Activated T-cell treated with anti-CD3 and anti-CD28 coated beads for 48 hours (primary cell): ENCODE measurements around the gene PHC1.
"Not testable (repeated sequence)": the region's sequence is repeated elsewhere in the genome, so short reads cannot be mapped to it uniquely, and the experiment has no call there.

Experiments used
- DNase-seq: peaks from one replicate; pipeline ENCODE4 v3.0.0-alpha.2; 2020; ENCODE audit warnings: low read depth

PHC1 gene

DNA sequence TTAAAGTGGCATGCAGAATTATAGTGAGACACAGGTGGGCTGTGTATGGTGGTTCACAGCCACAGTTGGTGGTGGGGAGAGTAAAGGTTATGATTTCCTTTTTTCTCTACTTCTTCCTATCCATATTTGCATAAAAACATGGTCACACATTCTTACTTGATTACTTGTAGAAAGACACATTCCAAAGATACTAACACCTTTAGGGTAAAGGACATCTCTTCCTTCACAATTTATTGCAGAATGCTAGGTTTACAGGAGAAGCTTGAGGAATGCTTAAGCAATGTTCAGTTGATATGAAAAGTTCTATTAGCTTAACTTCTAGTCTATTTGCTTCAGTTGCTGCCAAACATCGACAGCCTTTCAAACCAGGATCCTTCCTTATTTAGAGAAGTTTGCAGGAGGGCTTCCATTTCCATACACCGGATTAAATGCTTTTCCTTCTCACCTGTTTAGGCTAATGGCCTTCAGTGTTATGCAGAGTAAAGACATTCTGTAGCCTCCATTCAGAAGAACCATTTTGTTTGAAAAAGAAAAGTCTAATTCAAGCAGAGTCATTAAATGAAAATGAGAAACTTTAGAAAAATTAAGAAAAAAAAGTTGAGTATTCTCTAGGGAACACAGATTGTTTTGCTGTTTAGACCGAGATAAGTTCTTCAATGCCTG is 2.6 kb upstream of the PHC1 start:
- DNase-seq = no peak

DNA sequence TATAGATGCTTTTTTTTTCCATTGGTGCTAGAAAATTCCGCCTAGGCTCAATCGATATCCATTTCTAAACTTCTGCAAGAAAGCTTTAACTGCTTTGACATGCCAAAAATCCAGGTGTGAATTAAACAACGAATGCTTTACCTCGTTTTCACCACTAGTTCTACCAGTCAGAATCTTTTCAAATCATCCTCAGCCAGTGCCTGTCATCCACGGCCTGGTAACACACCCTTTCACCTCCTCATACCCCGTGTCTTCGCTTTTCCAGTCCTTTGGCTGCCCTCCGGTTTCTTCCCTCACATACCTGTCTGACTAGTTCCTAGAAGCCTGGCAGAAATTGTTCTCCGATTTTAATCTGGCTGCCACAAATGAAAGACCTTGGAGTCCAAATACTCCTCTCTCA is 1.4 kb upstream of the PHC1 start:
- DNase-seq = no peak

DNA sequence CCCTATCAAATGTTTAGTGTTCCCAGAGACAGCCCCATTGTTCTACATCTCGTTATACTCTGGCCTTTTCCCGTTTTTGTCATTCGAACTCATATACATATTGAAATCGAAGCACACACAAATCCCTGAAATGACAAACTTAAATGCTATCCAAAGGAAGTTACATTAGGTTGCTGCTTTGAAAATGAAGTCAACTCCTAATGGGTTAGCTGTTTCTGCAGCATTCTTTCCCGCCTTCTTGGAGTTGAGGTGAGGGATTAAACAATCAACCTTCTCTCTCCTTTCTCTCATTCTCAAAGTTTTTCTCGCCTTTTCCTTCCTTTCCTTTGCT is 642 bp upstream of the PHC1 start:
- no peak for DNase-seq

DNA sequence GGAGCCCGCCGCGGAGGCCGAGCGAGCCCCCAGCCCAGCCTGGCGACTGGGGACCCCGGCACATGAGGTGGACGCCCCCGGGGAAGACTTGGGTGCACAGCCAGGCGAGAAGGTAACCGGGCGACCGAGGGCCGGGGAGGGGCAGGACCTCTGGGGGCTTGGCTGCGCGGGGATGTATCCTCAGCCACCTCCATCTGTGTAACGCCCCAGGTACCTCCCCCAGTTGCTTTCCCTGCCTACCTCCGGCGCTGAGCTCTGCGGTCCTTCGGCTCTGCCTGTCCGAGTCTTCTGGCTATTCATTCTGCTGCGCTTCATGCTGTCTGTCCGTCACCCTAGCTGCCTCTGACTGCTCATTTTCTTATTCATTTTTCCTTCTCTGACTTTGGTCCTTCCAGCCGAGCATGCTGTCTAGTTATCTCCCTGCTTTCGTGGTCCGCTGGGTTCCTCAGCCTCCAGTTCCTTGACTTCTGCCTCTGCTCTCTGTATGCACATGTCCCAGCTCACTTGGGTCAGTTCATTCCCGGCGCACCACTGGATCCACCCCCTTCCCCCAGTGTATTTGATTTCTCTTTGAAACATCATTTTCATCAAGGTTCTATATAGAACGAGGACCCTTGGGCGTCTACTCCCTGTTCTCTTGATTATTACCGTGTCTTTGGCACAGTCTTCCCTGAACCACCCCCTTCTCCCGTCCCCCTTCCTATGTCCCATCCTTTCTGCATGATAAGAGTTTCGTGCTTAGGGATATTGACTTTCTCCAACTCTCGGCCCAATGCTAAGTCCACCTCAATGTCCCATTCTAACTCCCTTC is 612 bp downstream of the PHC1 start:
- peak; percentile 42 for DNase-seq

DNA sequence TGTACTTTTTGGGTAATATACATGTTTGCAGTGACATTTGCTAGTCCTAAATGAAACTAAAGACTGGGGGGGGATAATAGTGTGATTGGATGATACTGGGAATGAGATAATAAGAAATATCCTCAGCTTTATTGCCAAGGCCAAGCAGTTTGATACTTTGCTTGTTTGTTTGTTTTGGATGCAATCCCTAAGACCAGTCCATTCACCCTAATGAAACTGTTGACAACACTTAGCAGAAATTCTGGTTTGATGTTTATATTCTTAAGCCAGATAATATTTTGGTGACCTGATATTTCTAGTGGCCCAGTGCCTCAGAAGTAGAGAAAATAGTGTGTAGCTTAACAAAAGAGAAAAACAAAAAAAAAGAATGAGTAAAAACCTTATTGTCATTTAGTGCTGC is 1.8 kb downstream of the PHC1 start:
- DNase-seq = no peak

DNA sequence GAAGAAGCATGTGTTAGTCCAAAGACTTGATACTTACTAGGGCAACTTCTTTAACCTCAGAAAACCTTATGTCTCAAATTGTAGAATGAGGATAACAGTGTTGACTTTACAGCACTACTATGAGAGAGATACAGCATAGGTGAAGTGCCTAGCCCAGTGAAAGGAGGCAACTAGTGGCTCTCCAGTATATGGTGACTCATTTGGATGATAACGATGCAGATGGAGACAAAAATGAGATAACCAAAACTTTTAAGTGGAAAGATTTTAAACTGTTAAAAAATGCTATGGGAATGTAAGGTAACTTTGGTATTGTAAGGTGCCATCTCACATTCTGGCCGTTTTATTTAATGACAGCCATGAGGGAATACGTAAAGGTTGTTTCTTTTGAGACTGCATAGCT is 2.7 kb downstream of the PHC1 start:
- no peak for DNase-seq

DNA sequence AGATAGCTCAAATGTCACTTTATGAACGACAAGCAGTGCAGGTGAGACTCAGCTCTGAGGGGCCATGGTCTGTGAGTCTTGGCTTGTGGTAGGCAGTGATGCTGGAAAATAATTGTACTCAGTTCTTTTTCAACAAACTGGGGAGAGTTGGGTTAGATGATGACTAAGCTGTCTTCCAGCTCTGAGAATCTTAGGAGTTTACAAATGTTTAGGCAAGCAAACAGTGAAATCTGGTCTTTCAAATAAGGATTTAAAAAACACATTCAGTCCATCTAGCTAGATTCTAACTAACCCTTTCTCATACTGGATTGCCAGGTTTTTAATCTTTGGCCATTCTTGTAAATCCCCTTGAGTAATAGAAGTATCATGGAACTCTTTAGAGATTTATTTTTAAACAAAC is 3.4 kb downstream of the PHC1 start:
- DNase-seq = no peak

DNA sequence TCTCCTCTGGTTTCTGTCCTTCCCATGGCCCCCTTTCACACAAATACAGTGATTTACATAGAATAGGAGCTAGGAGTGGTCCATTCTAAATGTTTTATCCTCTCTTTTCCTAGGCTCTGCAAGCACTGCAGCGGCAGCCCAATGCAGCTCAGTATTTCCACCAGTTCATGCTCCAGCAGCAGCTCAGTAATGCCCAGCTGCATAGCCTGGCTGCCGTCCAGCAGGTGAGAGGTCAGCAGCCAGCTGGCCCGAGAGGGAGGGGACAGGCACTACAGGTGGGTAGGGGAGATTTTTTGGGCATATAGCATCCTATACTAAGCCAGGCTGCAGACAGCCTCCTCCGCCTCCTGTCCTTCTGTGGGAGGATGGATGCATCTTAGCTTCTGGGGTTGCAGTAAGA is 5.3 kb downstream of the PHC1 start:
- not testable (repeated sequence) for DNase-seq

DNA sequence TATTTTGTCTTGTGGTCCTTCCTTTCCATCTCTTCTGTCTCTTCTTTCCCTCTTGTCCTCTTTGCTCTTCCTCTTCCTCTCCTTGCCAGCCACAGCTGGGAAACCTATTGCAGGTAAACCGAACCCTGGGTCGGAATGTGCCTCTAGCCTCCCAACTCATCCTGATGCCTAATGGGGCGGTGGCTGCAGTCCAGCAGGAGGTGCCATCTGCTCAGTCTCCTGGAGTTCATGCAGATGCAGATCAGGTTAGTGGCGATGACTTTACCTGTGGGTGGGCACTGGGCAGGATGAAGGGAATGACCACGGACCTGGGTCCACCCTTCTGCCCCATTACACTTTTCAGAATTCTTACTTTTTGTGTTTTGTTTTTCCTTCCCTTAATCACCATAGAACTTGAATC is 8.2 kb downstream of the PHC1 start:
- no peak for DNase-seq

DNA sequence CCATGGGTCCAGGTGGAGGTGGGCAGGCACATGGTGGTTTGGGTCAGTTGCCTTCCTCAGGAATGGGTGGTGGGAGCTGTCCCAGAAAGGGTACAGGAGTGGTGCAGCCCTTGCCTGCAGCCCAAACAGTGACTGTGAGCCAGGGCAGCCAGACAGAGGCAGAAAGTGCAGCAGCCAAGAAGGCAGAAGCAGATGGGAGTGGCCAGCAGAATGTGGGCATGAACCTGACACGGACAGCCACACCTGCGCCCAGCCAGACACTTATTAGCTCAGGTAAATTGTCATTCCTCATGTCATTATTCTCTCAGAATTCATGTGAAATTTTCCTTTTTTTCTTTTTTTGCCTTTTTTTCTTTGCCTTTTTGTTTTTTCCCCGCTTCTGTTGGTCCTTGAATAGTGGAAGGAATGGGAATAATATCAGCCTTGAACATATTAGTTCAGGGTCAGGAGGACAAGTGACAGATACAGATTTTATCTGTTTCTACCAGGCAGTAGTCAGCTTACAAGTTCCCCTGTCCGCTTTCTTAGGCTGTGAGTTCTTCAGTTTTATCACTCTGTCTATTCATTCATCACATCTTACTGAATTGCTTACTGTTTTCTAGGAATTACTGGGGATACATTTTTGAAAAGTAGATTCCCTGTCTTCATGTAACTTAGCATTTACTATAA is 16.5 kb downstream of the PHC1 start:
- not testable (repeated sequence) for DNase-seq

DNA sequence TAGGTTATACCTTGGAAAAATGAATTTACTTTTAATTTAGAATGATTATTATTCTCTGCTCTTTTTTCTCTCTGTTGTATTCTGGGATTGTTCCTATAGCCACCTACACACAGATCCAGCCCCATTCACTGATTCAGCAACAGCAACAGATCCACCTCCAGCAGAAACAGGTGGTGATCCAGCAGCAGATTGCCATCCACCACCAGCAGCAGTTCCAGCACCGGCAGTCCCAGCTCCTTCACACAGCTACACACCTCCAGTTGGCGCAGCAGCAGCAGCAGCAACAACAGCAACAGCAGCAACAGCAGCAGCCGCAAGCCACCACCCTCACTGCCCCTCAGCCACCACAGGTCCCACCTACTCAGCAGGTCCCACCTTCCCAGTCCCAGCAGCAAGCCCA is 18.2 kb downstream of the PHC1 start:
- not testable (repeated sequence) for DNase-seq

DNA sequence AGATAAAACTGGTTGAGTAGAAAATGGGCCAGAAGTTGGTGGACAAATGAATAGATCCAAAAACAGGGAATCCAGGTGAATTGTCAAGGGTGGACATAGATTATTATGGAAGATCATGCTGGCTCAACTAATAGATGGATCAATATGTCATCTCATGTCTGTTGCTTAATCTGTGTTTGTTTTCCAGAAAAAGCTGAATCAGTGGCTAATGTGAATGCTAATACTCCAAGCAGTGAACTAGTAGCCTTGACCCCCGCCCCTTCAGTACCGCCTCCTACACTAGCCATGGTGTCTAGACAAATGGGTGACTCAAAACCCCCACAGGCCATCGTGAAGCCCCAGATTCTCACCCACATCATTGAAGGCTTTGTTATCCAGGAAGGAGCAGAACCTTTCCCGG is 19.8 kb downstream of the PHC1 start:
- not testable (repeated sequence) for DNase-seq

DNA sequence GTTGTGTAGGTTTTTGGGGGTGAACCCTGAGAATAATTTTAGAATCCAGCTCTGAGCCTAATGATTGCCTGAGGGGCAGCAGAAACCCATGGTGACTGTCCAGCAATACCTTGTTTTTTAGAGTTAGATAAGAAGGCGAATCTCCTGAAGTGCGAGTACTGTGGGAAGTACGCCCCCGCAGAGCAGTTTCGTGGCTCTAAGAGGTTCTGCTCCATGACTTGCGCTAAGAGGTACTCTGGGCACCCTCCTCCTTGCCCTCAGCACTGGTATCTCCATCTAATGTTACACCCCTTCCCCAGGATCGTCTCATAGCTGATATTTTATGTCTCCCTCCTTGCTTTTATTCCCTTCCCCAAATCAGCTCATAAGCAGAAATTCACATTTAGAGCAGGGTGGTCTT is 22.4 kb downstream of the PHC1 start:
- DNase-seq = no peak

DNA sequence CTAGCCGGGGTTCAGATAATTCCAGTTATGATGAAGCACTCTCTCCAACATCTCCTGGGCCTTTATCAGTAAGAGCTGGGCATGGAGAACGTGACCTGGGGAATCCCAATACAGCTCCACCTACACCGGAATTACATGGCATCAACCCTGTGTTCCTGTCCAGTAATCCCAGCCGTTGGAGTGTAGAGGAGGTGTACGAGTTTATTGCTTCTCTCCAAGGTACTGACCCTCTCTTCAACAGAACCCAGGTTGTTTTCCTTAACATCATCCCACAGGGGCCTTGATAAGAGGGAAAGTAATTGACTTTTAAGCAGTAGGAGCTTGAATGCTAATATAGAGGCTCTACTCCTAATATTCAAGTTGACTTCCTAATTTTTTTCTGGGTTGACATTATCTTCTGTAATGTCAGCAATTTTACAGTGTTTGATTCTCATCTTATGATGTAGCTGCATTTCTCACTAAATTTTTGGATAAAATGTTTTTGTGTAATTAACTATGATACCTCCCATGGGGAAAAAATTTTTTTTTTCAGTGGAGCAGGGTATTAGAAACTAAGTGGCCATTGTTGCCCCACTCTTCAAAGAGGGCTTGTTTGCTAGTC is 23.6 kb downstream of the PHC1 start:
- DNase-seq = not testable (repeated sequence)

DNA sequence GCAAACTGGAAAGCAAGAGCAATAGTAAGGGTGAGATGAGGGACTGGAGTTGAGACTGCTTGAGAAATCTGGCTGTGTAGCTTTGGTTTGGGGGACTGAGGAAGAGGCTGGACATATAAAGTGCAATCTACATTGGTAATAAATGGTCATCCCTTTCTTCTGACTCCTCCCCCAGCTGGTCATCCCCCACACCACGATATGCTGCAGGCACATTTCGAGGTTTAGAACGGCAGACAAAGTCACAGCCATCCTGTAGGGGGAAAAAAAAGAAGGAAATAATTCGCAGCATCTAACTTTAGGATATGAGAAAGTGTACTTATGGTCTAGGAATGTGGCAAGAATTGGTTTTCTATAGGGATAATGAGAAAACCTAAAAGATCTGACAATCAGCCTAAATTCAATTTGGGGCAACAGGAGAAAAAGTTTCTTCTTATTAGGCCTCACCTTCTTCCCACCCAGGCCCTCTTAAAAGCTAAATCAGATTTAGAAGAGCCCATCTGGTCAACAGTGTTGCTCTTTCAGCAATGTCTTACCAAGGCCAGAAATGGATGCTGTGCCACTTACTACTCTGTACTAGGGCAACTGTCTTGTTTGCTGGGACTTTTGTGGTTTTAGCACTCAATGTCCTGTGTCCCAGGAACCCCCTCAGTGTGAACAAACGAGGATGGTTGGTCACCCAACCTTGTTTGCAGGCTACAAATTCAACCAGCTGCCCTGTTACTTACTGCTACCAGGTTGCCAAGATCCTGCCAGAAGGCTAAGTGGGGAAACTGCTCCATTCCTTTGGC is 27.6 kb downstream of the PHC1 start:
- DNase-seq = no peak

DNA sequence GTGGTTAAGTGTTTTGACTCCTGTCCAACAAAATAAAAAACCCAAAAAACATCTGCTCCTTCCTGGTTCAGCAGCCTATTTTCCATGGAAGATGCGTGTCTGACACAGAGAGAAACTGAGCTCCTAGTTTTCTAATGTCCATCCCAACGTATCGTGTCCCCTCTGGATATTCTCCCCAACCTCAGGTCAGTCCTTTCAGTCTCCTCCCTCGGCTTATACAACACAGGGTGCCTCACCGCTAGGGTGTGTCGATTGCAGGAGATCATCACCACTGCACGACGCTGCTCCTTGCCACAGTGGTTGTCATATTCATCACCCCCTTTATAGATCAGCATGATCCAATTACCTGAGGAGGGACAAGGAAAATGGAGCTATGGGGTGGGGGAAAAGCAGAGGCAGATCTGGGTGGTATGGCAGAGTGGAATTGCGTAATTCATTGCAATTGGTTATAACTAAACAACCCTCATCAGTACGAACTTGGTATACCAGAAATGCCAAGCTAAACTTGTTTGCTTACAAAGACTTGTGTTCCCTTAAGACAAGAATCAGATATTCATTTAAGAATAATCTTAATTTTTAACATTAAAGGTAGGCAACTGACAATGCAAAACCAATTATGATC is 29.4 kb downstream of the PHC1 start:
- no peak for DNase-seq

DNA sequence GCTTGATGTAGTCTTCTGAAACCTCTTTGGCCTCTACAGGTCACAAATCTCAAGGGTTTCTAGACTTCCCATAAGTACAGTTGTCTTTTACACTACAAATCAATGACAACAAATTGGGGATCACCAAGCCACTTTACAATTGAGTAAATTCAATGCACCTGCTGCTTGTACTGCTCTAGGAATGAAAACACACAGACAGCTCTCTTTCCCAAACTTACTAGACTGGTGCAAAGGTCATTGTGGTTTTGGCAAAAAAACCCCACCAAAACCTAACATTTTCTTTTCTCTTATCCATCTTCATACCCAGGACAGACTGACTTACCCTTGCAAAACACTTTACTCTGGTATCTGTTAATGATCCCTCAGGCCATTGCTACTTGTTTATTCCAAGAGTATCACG is 32.4 kb downstream of the PHC1 start:
- DNase-seq = no peak

DNA sequence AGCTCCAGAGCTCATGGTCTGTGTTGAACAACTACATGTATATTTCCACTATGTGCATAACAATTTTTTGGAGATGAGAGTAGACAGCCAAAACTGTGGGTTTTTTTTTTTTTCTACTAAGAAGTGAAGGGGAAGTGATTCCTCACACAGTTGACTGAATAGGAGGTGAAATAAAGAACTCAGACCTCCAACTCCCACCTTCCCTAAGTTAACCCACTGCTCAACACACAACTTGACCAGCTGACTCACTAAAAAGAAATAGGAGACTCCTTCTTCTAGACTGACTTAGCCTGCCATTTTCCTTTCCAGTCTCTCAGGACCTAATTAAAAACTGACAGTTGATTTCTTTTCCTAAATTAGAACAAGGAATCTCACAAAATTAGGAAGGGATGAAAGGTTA is 33.4 kb downstream of the PHC1 start:
- DNase-seq = no peak

DNA sequence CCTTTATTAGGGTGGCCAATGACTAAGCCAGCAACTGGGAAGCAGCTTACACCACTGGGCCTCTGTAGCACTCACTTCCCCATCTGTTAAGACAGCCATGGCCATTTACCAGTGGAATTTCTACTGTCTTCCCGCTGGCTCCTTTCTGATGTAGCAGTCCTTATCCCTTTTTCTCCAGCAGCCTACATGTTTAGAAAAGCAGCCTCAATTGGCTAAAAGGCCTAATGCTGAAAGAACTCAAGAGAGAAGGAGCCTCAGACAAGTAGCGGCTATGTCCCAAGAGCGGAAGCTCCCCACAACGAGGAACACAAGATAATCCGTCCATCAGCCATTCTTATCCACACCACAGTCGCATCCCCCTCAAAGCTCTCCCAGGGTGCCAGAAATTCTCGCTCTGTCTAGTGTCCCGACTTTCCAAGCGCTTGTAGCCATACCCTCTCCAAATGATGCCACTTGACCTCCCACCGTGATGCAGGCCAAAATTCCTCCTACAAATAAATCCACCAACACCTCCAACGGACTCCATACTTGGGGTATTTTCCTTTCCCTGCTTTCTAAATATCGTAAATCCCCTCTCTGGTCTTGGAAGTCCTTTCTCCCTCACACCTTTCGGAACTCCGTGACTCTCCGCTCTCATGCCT is 34.5 kb downstream of the PHC1 start:
- DNase-seq = no peak

DNA sequence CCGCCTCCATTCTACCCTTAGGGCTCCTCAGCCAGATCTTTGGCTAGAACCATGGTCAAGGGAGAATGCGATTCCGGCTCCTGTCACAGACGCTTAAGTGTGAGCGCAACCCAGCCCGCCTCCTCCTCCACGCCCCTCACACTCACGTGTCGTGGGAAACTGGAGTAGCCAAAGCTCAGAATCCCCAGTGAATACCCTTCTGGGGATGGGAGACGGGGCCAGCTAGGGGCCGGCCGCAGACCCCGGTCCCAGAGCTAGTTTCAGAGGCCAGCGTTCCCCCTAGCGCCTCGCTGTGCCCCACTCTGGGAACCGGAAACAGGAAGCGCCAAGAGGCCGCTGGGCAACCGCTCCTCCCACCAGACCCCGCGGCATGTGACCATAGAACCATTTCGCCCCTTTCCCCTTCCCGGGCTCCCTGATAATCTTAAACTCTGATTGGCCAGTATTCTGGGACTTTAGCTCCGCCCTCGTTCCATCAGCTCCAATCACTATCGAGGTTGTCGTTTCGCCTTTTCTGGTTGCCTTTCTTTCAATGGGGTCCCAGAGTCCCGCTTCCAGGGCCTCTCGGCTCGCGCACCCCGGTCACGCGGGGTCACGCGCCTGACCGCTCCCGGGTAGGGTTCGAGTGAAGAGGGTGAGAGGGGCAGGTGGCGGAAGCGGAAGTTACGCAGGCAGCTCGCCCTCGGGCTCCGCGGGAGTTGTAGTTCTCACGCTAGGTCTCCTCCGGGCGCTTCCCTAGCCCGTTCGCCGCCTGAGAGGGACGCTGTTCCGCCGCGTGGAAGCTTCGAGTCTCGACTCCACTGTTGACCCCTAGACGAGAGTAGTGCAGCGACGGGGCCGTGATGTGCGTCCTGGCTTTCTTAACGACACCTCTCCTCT is 35.3 kb downstream of the PHC1 start, which contains the start of gene M6PR:
Gene M6PR, minus strand, starts transcription at position 304 of the 879 bp plus-strand sequence. CDS start 3,241 bp downstream, outside the sequence.
- peak; percentile 91 for DNase-seq
